MV-4-11 (cell line): ENCODE data around the gene PRADC1.
"Not testable (repeated sequence)": the region's sequence is repeated elsewhere in the genome, so short reads cannot be mapped to it uniquely, and the experiment has no call there.

Experiments used
- DNase-seq: peaks from one replicate; lab custom pipeline; 2025; lab: John Stamatoyannopoulos, UW

PRADC1 gene

GRCh38 chr2:73202156-73203054 is 30.6 kb downstream of the PRADC1 start, which contains the start of gene NOTO:
Gene NOTO (plus strand): TSS chr2:73202574. CDS start chr2:73202667, 93 bp downstream.
- DNase-seq = no peak

DNA sequence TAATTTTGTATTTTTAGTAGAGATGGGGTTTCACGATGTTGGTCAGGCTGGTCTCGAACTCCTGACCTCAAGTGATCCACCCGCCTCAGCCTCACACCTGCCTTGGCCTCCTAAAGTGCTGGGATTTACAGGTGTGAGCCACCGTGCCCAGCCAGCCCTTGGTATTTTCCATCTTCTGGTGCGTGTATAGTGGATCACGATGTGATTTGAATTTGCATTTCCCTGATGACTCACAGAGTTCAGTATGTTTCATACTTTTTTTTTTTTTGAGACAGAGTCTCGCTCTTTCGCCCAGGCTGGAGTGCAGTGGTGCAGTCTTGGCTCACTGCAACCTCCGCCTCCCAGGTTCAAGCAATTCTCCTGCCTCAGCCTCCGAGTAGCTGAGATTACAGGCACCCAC is 32.8 kb downstream of the PRADC1 start:
- not testable (repeated sequence) for DNase-seq

DNA sequence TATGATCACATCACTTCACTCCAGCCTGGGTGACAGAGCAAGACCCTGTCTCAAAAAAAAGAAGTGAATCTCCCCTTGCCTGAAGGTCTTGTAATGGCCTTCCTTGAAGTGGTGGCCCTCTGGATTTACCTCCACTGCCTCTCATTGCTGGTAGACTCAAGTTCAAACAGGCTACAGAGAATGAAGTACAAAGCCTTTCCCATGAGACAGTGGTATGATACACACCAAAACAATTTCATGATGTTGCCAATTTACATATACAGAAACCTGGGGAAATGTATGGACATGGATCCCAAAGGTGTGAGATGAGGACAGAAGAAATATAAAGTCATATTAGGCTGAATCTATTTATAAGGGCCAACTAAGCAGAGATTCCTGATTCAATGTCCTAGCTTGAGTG is 35.5 kb downstream of the PRADC1 start:
- no peak for DNase-seq

DNA sequence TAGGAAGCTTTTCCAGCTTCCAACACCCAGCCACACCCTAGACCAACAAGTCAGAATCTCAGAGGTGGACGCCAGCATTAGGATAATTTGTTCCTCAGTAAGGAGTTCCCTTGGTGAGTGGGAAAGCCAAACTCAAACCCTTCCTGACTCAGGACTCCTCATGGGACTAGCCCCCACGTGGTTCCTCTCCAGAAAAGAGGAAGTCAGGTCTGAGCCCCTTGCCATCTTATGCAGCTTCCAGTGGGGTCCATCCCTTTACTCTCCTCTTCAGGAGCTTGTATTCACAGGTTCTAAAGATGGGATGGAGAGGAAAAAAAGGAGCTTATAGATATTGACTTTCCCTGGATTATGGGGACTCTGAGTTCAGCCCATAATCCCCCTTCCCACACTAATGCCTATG is 45.5 kb downstream of the PRADC1 start:
- DNase-seq = no peak

DNA sequence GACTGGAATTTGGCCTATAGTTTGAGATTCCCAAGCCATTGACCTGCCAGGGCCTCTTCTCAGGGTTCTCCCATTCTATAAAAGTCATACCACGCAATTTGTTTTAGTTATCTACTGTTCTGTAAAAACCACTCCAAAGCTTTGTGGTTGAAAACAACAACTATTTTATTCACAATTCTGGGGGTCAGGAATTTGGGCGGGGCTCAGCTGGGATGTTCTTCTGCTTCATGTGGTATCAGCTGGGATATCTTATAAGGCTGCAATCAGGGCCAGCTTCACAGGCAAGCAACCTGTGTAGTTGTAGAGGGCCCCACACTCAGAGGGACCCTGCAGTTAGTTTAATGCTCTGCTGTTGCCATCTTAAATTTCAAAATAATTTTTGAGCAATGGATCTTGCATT is 47.1 kb downstream of the PRADC1 start:
- no peak for DNase-seq
